ENCODE measurements around the gene FANCC. TPM values are rescaled to one million over a fixed set of nuclear protein-coding genes. Genes with fewer than 3 reads are reported as not detected.

Gene FANCC
- total RNA-seq, 1 experiment from 2014 or later = 25.3 TPM

DNA sequence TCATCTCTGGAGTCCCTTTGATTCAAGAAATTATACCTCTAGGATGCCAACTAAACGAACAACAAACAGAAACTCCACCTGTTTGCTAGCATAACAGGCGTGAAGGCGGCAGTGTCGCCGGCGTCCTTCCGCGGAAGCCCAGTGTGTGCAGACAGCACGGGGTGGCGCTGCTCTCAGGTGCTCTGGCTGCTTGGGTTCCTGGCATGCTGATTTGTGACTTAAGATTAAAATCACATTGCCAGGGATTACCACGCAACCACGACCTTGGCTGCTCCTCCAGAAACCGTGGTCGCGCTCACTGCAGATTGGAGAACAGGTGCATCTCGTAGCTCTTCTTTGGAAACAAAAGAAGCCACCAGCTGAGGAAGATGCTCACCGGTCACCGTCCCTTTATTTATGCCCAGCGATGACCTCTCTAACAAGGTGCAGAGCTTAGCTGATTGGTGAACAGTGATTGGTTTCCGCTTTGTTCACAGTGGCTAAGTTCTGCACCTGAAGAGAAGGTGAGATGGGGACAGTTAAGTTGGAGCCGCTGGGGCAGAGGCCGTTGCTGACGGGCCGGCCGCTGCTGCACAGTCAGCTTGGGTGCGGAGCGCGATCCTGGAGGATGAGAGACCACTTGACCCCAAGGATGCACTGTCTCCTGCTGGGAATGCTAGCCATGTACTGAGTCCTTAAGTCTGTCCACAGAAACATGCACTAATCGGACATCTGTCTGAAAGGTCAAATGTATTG is 232.3 kb downstream of the FANCC start:
- no peak for DNase-seq (ENCODE audit: low spot score)
- Histone ChIP-seq H3K4me3 (ENCODE audit: low read depth, low read length, poor library complexity, severe bottlenecking) (no peak overlapping the region), H3K27me3 (replicated peaks; ENCODE audit: insufficient read depth, low read depth, low read length, poor library complexity) (no peaks in the 10 kb centered on the region), H3K27ac (ENCODE audit: low read depth, low read length, poor library complexity, severe bottlenecking) (no peak overlapping the region), H3K36me3 (ENCODE audit: insufficient read depth, low read length, poor library complexity, severe bottlenecking) (no peaks in the 10 kb centered on the region), H3K4me1 (ENCODE audit: insufficient read depth, low read length, poor library complexity, severe bottlenecking) (no peaks in the 10 kb centered on the region), H3K9me3 (ENCODE audit: low read depth, low read length, poor library complexity, severe bottlenecking) (no peaks in the 10 kb centered on the region)
- POLR2A ChIA-PET (ENCODE audit: low non-redundant PET) = no interaction called here
- intact Hi-C loops (cut with micrococcal nuclease; ENCODE audit: unreplicated experiment) = no loop called here
- CTCF ChIA-PET = interaction anchor here (1.0 kb wide), 1 partner anchor 46 kb away, joined by 3 read pairs; no protein-coding TSS in a partner anchor
- BruUV-seq (replicated peaks) = no TSS peak
- no peak for TF ChIP-seq EZH2 (IDR thresholded peaks at IDR 0.05; ENCODE audit: borderline replicate concordance, low read depth, low read length, poor library complexity, severe bottlenecking)
- TF ChIP-seq, protein P1, sequence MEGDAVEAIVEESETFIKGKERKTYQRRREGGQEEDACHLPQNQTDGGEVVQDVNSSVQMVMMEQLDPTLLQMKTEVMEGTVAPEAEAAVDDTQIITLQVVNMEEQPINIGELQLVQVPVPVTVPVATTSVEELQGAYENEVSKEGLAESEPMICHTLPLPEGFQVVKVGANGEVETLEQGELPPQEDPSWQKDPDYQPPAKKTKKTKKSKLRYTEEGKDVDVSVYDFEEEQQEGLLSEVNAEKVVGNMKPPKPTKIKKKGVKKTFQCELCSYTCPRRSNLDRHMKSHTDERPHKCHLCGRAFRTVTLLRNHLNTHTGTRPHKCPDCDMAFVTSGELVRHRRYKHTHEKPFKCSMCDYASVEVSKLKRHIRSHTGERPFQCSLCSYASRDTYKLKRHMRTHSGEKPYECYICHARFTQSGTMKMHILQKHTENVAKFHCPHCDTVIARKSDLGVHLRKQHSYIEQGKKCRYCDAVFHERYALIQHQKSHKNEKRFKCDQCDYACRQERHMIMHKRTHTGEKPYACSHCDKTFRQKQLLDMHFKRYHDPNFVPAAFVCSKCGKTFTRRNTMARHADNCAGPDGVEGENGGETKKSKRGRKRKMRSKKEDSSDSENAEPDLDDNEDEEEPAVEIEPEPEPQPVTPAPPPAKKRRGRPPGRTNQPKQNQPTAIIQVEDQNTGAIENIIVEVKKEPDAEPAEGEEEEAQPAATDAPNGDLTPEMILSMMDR (conservative IDR thresholded peaks at IDR 0.05; ENCODE audit: low read depth, low read length) = no peak

DNA sequence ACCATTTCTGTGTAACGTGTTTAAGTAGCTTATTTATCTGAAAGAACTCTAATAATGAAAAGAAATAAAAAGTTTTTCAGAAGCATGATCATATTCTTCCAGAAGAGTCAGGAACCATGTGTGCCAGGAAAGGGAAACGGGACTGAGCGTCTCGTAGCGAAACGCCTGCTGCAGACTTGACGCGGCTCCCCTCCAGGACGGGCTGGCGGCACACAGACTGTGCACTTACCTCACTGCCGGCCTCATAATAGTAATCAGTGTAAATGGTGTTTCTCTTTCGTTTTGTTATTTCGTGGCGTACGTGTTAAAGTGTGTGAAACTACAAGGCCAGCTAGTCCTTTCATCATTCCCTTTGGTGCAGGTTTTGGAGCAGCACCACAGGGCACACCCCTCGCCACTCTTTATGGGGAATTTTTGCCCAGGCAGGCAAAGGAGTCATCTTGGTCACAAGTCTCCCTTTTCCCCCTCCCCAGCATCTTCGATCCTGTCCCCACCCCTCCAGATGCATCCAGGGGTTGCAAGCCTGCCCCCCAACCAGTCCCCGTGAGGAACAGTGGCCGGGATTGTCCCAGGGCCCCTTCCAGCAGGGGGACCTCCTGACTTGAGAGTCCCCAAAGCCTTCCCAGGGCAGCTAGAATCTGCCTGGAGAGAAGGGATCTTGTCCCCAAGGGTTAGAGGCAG is 233.1 kb downstream of the FANCC start:
- H3K4me1 ChIP-seq (ENCODE audit: insufficient read depth, low read length, poor library complexity, severe bottlenecking) = no peaks in the 10 kb centered on the region
- H3K27me3 ChIP-seq (replicated peaks; ENCODE audit: insufficient read depth, low read depth, low read length, poor library complexity) = no peaks in the 10 kb centered on the region
- H3K9me3 ChIP-seq (ENCODE audit: low read depth, low read length, poor library complexity, severe bottlenecking) = no peaks in the 10 kb centered on the region
- no peak overlapping the region for H3K27ac ChIP-seq (ENCODE audit: low read depth, low read length, poor library complexity, severe bottlenecking)
- intact Hi-C loops (cut with micrococcal nuclease; ENCODE audit: unreplicated experiment) = no loop called here
- BruUV-seq (replicated peaks) = no TSS peak
- H3K4me3 ChIP-seq (ENCODE audit: low read depth, low read length, poor library complexity, severe bottlenecking) = no peak overlapping the region
- CTCF ChIA-PET = interaction anchor here (1.0 kb wide), 1 partner anchor 47 kb away, joined by 3 read pairs; no protein-coding TSS in a partner anchor
- no peak for TF ChIP-seq EZH2 (IDR thresholded peaks at IDR 0.05; ENCODE audit: borderline replicate concordance, low read depth, low read length, poor library complexity, severe bottlenecking)
- TF ChIP-seq, protein P1 (conservative IDR thresholded peaks at IDR 0.05; ENCODE audit: low read depth, low read length) = no peak
- POLR2A ChIA-PET (ENCODE audit: low non-redundant PET) = no interaction called here
- no peak for DNase-seq (ENCODE audit: low spot score)
- H3K36me3 ChIP-seq (ENCODE audit: insufficient read depth, low read length, poor library complexity, severe bottlenecking) = no peaks in the 10 kb centered on the region

DNA sequence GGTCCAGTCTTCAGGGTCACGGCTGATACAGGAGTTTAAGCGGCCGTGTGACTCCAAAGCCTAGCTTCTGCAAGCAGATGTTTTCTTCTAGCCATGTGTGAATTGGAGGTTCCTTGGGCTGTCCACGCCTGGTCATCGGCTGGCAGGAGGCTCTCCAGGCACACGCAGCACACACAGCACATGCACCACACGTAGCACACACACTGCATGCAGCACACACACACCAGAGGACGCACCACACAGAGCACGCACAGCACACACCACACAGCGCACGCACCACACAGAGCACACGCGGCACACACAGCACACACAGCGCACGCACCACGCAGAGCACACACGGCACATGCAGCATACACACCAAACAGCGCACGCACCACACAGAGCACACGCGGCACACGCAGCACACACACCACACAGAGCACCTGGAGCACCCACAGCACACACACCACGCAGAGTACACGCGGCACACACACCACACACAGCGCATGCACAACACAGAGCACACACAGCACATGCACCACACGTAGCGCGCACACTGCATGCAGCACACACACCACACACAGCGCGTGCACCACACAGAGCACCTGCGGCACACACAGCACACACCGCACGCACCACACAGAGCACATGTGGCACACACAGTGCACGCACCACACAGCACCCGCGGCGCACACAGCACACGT is 234.3 kb downstream of the FANCC start:
- no peaks in the 10 kb centered on the region for H3K9me3 ChIP-seq (ENCODE audit: low read depth, low read length, poor library complexity, severe bottlenecking)
- H3K27me3 ChIP-seq (replicated peaks; ENCODE audit: insufficient read depth, low read depth, low read length, poor library complexity) = no peaks in the 10 kb centered on the region
- no peak for DNase-seq (ENCODE audit: low spot score)
- H3K4me3 ChIP-seq (ENCODE audit: low read depth, low read length, poor library complexity, severe bottlenecking) = no peak overlapping the region
- intact Hi-C loops (cut with micrococcal nuclease; ENCODE audit: unreplicated experiment) = no loop called here
- H3K27ac ChIP-seq (ENCODE audit: low read depth, low read length, poor library complexity, severe bottlenecking) = no peak overlapping the region
- ChIA-PET CTCF (no interaction called here), POLR2A (ENCODE audit: low non-redundant PET) (no interaction called here)
- H3K4me1 ChIP-seq (ENCODE audit: insufficient read depth, low read length, poor library complexity, severe bottlenecking) = no peaks in the 10 kb centered on the region
- H3K36me3 ChIP-seq (ENCODE audit: insufficient read depth, low read length, poor library complexity, severe bottlenecking) = no peaks in the 10 kb centered on the region
- TF ChIP-seq EZH2 (IDR thresholded peaks at IDR 0.05; ENCODE audit: borderline replicate concordance, low read depth, low read length, poor library complexity, severe bottlenecking) = no peak
- TF ChIP-seq, protein P1 (conservative IDR thresholded peaks at IDR 0.05; ENCODE audit: low read depth, low read length) = no peak
- no TSS peak for BruUV-seq (replicated peaks)
